ENCODE results near the gene GLRX. TPM values are rescaled to one million over a fixed set of nuclear protein-coding genes. Genes with fewer than 3 reads are reported as not detected.
A peak's percentile ranks its signal among the peaks of the same experiment; 100 is the strongest.

GLRX gene
- total RNA-seq, 2 experiments from 2014 or later: 52.9 to 80.5 TPM

DNA sequence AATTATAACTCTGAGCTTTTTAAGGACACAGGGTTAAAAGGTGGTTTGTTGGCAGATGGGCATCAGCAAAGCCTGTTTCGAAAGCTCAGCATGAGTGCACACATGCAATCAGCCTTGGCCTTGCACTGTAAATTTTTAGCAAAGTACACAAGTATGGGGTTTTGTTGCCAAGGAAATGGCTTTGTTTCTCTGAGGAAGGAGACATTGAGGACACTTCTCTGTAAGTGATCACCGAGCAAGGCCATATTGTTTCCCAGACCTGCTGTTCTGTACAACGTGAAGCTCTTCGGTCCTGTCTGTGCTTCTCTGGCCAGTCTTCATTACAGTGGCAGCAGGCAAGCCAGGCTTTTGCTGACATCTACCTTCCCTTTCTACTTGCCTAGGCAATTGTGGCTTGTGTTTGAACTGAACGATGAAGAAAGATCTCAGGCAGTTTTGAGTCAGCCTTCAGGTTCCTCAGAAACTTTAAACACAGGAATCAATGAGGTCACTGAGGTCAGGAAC, 27.9 kb upstream of the GLRX start:
- ChIA-PET POLR2A (interaction anchor here (0.6 to 3.7 kb wide), 7 partner anchors 11 to 246 kb away, joined by 3 to 13 read pairs (median 4); no protein-coding TSS in a partner anchor), CTCF (ENCODE audit: unreplicated experiment) (no interaction called here)
- no peaks in the 10 kb centered on the region for H3K79me2 ChIP-seq (ENCODE audit: insufficient read depth, low read depth, low read length)
- DNase-seq (ENCODE audit: low spot score): no peak
- no peaks in the 10 kb centered on the region for H3K9me2 ChIP-seq (ENCODE audit: insufficient read depth, low read length)
- H3K4me3 ChIP-seq (ENCODE audit: low read depth, low read length, poor library complexity, severe bottlenecking): no peak overlapping the region
- BruUV-seq (replicated peaks): no TSS peak
- H3K4me1 ChIP-seq (ENCODE audit: insufficient read depth, low read length, poor library complexity, severe bottlenecking): no peaks in the 10 kb centered on the region
- TF ChIP-seq EZH2phosphoT487 (IDR thresholded peaks at IDR 0.05; ENCODE audit: borderline replicate concordance, low read depth, low read length): no peak
- TF ChIP-seq, protein P1, sequence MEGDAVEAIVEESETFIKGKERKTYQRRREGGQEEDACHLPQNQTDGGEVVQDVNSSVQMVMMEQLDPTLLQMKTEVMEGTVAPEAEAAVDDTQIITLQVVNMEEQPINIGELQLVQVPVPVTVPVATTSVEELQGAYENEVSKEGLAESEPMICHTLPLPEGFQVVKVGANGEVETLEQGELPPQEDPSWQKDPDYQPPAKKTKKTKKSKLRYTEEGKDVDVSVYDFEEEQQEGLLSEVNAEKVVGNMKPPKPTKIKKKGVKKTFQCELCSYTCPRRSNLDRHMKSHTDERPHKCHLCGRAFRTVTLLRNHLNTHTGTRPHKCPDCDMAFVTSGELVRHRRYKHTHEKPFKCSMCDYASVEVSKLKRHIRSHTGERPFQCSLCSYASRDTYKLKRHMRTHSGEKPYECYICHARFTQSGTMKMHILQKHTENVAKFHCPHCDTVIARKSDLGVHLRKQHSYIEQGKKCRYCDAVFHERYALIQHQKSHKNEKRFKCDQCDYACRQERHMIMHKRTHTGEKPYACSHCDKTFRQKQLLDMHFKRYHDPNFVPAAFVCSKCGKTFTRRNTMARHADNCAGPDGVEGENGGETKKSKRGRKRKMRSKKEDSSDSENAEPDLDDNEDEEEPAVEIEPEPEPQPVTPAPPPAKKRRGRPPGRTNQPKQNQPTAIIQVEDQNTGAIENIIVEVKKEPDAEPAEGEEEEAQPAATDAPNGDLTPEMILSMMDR (conservative IDR thresholded peaks at IDR 0.05; ENCODE audit: low read length): no peak
- H4K20me1 ChIP-seq (ENCODE audit: insufficient read depth, low read length): no peaks in the 10 kb centered on the region
- no peak overlapping the region for H2AFZ ChIP-seq (ENCODE audit: low read length)
- no peaks in the 10 kb centered on the region for H3K9me3 ChIP-seq (ENCODE audit: low read length)
- H3K27ac ChIP-seq (ENCODE audit: low read depth, low read length, poor library complexity, severe bottlenecking): no peak overlapping the region
- intact Hi-C loops (cut with micrococcal nuclease; ENCODE audit: unreplicated experiment): loop anchor here (10.0 kb wide), 1 partner anchor 594 kb away; no protein-coding TSS in a partner anchor
- H3K4me2 ChIP-seq (ENCODE audit: low read length): no peak overlapping the region
- H3K36me3 ChIP-seq (ENCODE audit: insufficient read depth, low read length): no peaks in the 10 kb centered on the region

DNA sequence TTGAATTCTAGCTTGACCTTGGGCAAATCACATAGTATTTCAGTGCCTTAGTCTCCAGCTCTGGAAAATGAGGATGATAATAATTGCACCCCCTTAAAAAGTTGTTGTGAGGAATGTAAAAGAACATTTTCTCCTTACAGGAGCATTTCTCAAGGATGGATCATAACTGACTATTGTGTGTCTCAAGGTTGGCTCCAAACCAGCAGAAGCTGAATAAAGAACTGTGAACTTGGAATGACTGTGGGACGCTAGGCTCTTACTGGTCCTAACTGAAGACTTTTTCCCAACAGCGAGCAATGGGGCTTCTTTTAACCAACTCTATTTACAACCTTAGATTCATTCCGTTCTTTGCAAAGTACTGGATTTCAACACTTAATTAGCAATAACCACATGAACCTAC, 26.2 kb upstream of the GLRX start:
- no TSS peak for BruUV-seq (replicated peaks)
- H3K9me2 ChIP-seq (ENCODE audit: insufficient read depth, low read length): no peaks in the 10 kb centered on the region
- no peaks in the 10 kb centered on the region for H3K9me3 ChIP-seq (ENCODE audit: low read length)
- H3K4me2 ChIP-seq (ENCODE audit: low read length): no peak overlapping the region
- no peaks in the 10 kb centered on the region for H3K36me3 ChIP-seq (ENCODE audit: insufficient read depth, low read length)
- CTCF ChIA-PET (ENCODE audit: unreplicated experiment): interaction anchor here (2.1 kb wide), 1 partner anchor 67 kb away, joined by 10 read pairs; no protein-coding TSS in a partner anchor
- H4K20me1 ChIP-seq (ENCODE audit: insufficient read depth, low read length): no peaks in the 10 kb centered on the region
- no peak for TF ChIP-seq EZH2phosphoT487 (IDR thresholded peaks at IDR 0.05; ENCODE audit: borderline replicate concordance, low read depth, low read length)
- TF ChIP-seq, protein P1 (conservative IDR thresholded peaks at IDR 0.05; ENCODE audit: low read length): no peak
- H3K27ac ChIP-seq (ENCODE audit: low read depth, low read length, poor library complexity, severe bottlenecking): no peak overlapping the region
- intact Hi-C loops (cut with micrococcal nuclease; ENCODE audit: unreplicated experiment): loop anchor here (5.0 kb wide), 3 partner anchors 186 to 881 kb away; partner anchors contain the start of gene ARSK
- DNase-seq (ENCODE audit: low spot score): no peak
- H3K4me3 ChIP-seq (ENCODE audit: low read depth, low read length, poor library complexity, severe bottlenecking): no peak overlapping the region
- no peak overlapping the region for H2AFZ ChIP-seq (ENCODE audit: low read length)
- POLR2A ChIA-PET: interaction anchor here (0.5 to 3.7 kb wide), 3 partner anchors 65 to 108 kb away, joined by 3 to 13 read pairs (median 11); no protein-coding TSS in a partner anchor
- H3K4me1 ChIP-seq (ENCODE audit: insufficient read depth, low read length, poor library complexity, severe bottlenecking): no peaks in the 10 kb centered on the region
- no peaks in the 10 kb centered on the region for H3K79me2 ChIP-seq (ENCODE audit: insufficient read depth, low read depth, low read length)

DNA sequence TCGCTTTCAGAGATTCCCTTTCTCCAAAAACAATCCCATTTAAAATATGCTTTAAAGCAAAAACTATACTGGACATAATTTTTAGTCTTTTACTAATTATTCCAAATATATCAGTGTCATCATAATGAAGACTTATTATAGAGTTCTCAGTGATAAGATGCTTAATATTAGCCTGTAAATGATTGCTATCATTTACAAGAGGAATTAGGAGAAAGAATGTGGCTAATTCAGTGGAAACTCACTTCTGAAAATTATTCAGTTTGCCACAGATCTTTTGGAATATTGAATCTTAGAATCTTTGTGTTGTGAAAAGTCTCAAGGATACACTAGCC, 24.7 kb upstream of the GLRX start:
- Histone ChIP-seq H2AFZ (ENCODE audit: low read length) (no peak overlapping the region), H4K20me1 (ENCODE audit: insufficient read depth, low read length) (no peaks in the 10 kb centered on the region), H3K4me1 (ENCODE audit: insufficient read depth, low read length, poor library complexity, severe bottlenecking) (peaks cover 6% of the 10 kb centered on the region), H3K9me2 (ENCODE audit: insufficient read depth, low read length) (no peaks in the 10 kb centered on the region), H3K36me3 (ENCODE audit: insufficient read depth, low read length) (no peaks in the 10 kb centered on the region), H3K27ac (ENCODE audit: low read depth, low read length, poor library complexity, severe bottlenecking) (no peak overlapping the region), H3K4me2 (ENCODE audit: low read length) (no peak overlapping the region), H3K79me2 (ENCODE audit: insufficient read depth, low read depth, low read length) (no peaks in the 10 kb centered on the region), H3K9me3 (ENCODE audit: low read length) (no peaks in the 10 kb centered on the region), H3K4me3 (ENCODE audit: low read depth, low read length, poor library complexity, severe bottlenecking) (no peak overlapping the region)
- no TSS peak for BruUV-seq (replicated peaks)
- no peak for TF ChIP-seq EZH2phosphoT487 (IDR thresholded peaks at IDR 0.05; ENCODE audit: borderline replicate concordance, low read depth, low read length)
- TF ChIP-seq, protein P1 (conservative IDR thresholded peaks at IDR 0.05; ENCODE audit: low read length): peak; percentile 23; the same call in 1 of the 2 replicates
- CTCF ChIA-PET (ENCODE audit: unreplicated experiment): no interaction called here
- intact Hi-C loops (cut with micrococcal nuclease; ENCODE audit: unreplicated experiment): loop anchor here (1.0 to 5.0 kb wide), 5 partner anchors 66 to 880 kb away; partner anchors contain the start of gene ARSK
- DNase-seq (ENCODE audit: low spot score): no peak
- POLR2A ChIA-PET: interaction anchor here (1.4 to 3.7 kb wide), 2 partner anchors 64 to 77 kb away, joined by 4 to 11 read pairs; no protein-coding TSS in a partner anchor
